A549 (cell line): ENCODE measurements around the gene PROX1. TPM values are rescaled to one million over a fixed set of nuclear protein-coding genes. Genes with fewer than 3 reads are reported as not detected.

Source experiments
- ATAC-seq, 2 experiments: fragments of 200-7000 bp in 1 of 2; fragments of >200 bp in 1 of 2; cut with Nextera tagmentation in 1 of 2; cut with Tn5 transposase in 1 of 2; 3 replicates each; pipeline versions ENCODE4 v1.8.0 to v1.9.1; 2018 to 2020; ENCODE audit warnings: mild to moderate bottlenecking in 1 of 2, moderate library complexity in 1 of 2
- CTCF ChIA-PET: fragments of 300-600 bp; sonication (Branson Sonifier 250); formaldehyde crosslinking; extraction: SDS; loops from one replicate; lab custom pipeline; 2021; ENCODE audit warnings: antibody characterized with exemption, inconsistent platforms; lab: Yijun Ruan, JAX
- POLR2A ChIA-PET: fragments of 350-600 bp; formaldehyde crosslinking; extraction: SDS; loops from one replicate; lab custom pipeline; 2021; ENCODE audit warnings: antibody characterized with exemption, inconsistent platforms; lab: Yijun Ruan, JAX
- DNase-seq, 2 experiments: peaks; one replicate each; pipeline versions ENCODE4 v3.0.0 to v3.0.0-alpha.2; 2011 to 2016; ENCODE audit warnings: low read depth in 1 of 2, low spot score in 1 of 2
- FAIRE-seq: peaks from 2 replicates; lab custom pipeline; 2011; peaks lifted over from hg19 to GRCh38; lab: Jason Lieb, UNC
- H3K27ac ChIP-seq, 2 experiments: fragments of >200 bp; sonication (Bioruptor Twin); formaldehyde crosslinking; 3 replicates each; pipeline ENCODE4 v1.5.1; 2016 to 2017
- H3K4me1 ChIP-seq: fragments of >200 bp; sonication (Bioruptor Twin); formaldehyde crosslinking; 3 replicates; pipeline ENCODE4 v1.6.1; 2016
- H3K4me2 ChIP-seq: fragments of >200 bp; sonication (Bioruptor Twin); formaldehyde crosslinking; 3 replicates; pipeline ENCODE4 v1.6.1; 2016
- H3K4me3 ChIP-seq: fragments of >200 bp; sonication (Bioruptor Twin); formaldehyde crosslinking; 3 replicates; pipeline ENCODE4 v1.5.1; 2016
- H3K9me3 ChIP-seq: fragments of >200 bp; sonication (Bioruptor Twin); formaldehyde crosslinking; 3 replicates; pipeline ENCODE4 v1.6.1; 2016
- CBX2 ChIP-seq: fragments of 200-600 bp; sonication (generic); IDR thresholded peaks from 2 replicates; pipeline ENCODE4 v1.6.1; 2016; ENCODE audit warnings: low read depth, mild to moderate bottlenecking, borderline replicate concordance
- CHD2 ChIP-seq: fragments of 150-350 bp; IDR thresholded peaks from 2 replicates; pipeline ENCODE4 v1.6.1; 2014; ENCODE audit warnings: low read length; ENCODE audit not compliant: partially characterized antibody
- FOSB ChIP-seq: fragments of 250-450 bp; sonication (Bioruptor Pico); IDR thresholded peaks from 2 replicates; pipeline ENCODE4 v1.5.0; 2020; ENCODE audit warnings: mild to moderate bottlenecking, moderate library complexity
- FOSL2 ChIP-seq, 2 experiments: fragments of 450-650 bp in 1 of 2; fragments of >200 bp in 1 of 2; sonication (Bioruptor Twin) in 1 of 2; formaldehyde crosslinking; IDR thresholded peaks; 2 replicates each; pipeline versions ENCODE4 v1.5.0 to v1.6.1; 2016 to 2020; ENCODE audit warnings: mild to moderate bottlenecking in 1 of 2, moderate library complexity in 1 of 2
- KDM1A ChIP-seq: fragments of 200-600 bp; sonication (generic); IDR thresholded peaks from 2 replicates; pipeline ENCODE4 v1.6.1; 2016; ENCODE audit warnings: low read depth, mild to moderate bottlenecking
- KDM5A ChIP-seq: fragments of 200-600 bp; sonication (generic); IDR thresholded peaks from 2 replicates; pipeline ENCODE4 v1.6.1; 2016; ENCODE audit warnings: antibody characterized with exemption, mild to moderate bottlenecking
- MAFK ChIP-seq: fragments of 450-650 bp; IDR thresholded peaks from 2 replicates; pipeline ENCODE4 v1.6.1; 2014; ENCODE audit not compliant: partially characterized antibody
- NFE2L2 ChIP-seq: fragments of 150-350 bp; conservative IDR thresholded peaks from 2 replicates; pipeline ENCODE4 v1.6.1; 2014; ENCODE audit warnings: low read length
- NR3C1 ChIP-seq: fragments of >200 bp; sonication (Bioruptor Twin); formaldehyde crosslinking; IDR thresholded peaks from 3 replicates; pipeline ENCODE4 v1.6.1; 2017
- RAD21 ChIP-seq, 2 experiments: fragments of >200 bp in 1 of 2; sonication (Bioruptor Twin) in 1 of 2; formaldehyde crosslinking in 1 of 2; IDR thresholded peaks in 1 of 2; conservative IDR thresholded peaks in 1 of 2; 2 replicates in 1 of 2; 3 replicates in 1 of 2; pipeline ENCODE4 v1.6.1; 2012 to 2018; ENCODE audit warnings: inconsistent platforms in 1 of 2
- RCOR1 ChIP-seq: fragments of 150-350 bp; IDR thresholded peaks from 2 replicates; pipeline ENCODE4 v1.6.1; 2014; ENCODE audit warnings: antibody characterized with exemption, low read length, low read depth
- RFX5 ChIP-seq: fragments of 450-650 bp; IDR thresholded peaks from 2 replicates; pipeline ENCODE4 v1.7.1; 2014; ENCODE audit warnings: antibody characterized with exemption, mild to moderate bottlenecking, moderate library complexity
- RNF2 ChIP-seq: fragments of 200-600 bp; sonication (generic); IDR thresholded peaks from 2 replicates; pipeline ENCODE4 v1.6.1; 2016; ENCODE audit warnings: low read depth, mild to moderate bottlenecking, antibody characterized with exemption, moderate library complexity, borderline replicate concordance
- SMC3 ChIP-seq: fragments of >200 bp; sonication (Bioruptor Twin); formaldehyde crosslinking; IDR thresholded peaks from 3 replicates; pipeline ENCODE4 v1.6.1; 2018; ENCODE audit warnings: inconsistent platforms
- WGBS: methylation state at CpG from one replicate; pipeline ENCODE4 v1.1.6; 2017; ENCODE audit errors: missing lambda C conversion rate; 5-methylcytosine and 5-hydroxymethylcytosine counted together
- polyA plus RNA-seq, 4 experiments: library from polyadenylated mRNA; depleted of rRNA in 3 of 4; stranded (reverse); fragments of >200 nt; fragmentation: RNase III in 1 of 4; extraction: RNeasy Plus Mini Kit Qiagen cat#74134 plus additional on column Dnase treatment in 1 of 4; gene quantifications; 2 replicates in 3 of 4; 3 replicates in 1 of 4; pipeline ENCODE4 v1.2.3, GENCODE V29; 2011 to 2017
- TF ChIP-seq, protein P1 (sequence below): fragments of 250-450 bp; sonication (Bioruptor Pico); IDR thresholded peaks from 2 replicates; pipeline ENCODE4 v1.5.0; 2021; ENCODE audit warnings: mild to moderate bottlenecking, moderate library complexity, borderline replicate concordance
- TF ChIP-seq, protein P2 (sequence below): IDR thresholded peaks from 2 replicates; pipeline ENCODE4 v1.6.1; 2012; ENCODE audit warnings: low read depth, borderline replicate concordance
- TF ChIP-seq, protein P3 (sequence below): IDR thresholded peaks from 2 replicates; pipeline ENCODE4 v1.6.1; 2012

The PROX1 gene
- polyA plus RNA-seq, 2 of the 4 experiments (the other 2 are of a cell fraction), result 0.01 to 0.06 TPM

DNA sequence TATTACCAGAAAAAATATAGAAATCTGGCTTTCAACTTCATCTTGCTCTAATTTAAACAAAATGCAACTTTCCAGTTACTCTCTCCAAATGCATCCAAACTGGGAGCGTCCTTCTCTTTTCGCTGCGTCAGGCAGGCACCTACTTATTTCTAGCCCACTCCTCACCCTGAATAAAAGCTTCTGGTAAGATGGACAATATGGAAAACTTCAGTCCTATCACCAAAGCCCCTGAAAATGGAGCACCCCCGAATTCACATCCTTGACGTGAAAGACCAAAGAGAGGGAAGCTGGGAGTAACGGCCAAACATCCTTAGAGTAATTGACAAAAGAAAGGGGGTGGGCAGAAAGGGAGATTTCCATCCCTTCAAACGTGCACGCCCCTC lies 5.5 kb upstream of the PROX1 start:
- Histone ChIP-seq H3K4me3 (peak overlapping the region; percentile 47), H3K4me1 (peaks cover 8% of the 10 kb centered on the region; the same call in 2 of the 3 replicates), H3K9me3 (no peaks in the 10 kb centered on the region; the same call in 2 of the 3 replicates), H3K27ac (no peak overlapping the region), H3K4me2 (peak overlapping the region; percentile 100)
- ATAC-seq (no peak), FAIRE-seq (no peak), DNase-seq (no peak)
- TF ChIP-seq CBX2 (no peak), MAFK (no peak), FOSB (CRISPR knock-in tag) (no peak), RNF2 (no peak), RCOR1 (no peak), FOSL2 (IDR thresholded peaks at IDR 0.05) (no peak), FOSL2 (CRISPR knock-in tag; IDR thresholded peaks at IDR 0.05) (no peak), SMC3 (no peak), NR3C1 (no peak), NFE2L2 (no peak), CHD2 (no peak), KDM5A (no peak), RFX5 (no peak), KDM1A (no peak)
- TF ChIP-seq, protein P1, sequence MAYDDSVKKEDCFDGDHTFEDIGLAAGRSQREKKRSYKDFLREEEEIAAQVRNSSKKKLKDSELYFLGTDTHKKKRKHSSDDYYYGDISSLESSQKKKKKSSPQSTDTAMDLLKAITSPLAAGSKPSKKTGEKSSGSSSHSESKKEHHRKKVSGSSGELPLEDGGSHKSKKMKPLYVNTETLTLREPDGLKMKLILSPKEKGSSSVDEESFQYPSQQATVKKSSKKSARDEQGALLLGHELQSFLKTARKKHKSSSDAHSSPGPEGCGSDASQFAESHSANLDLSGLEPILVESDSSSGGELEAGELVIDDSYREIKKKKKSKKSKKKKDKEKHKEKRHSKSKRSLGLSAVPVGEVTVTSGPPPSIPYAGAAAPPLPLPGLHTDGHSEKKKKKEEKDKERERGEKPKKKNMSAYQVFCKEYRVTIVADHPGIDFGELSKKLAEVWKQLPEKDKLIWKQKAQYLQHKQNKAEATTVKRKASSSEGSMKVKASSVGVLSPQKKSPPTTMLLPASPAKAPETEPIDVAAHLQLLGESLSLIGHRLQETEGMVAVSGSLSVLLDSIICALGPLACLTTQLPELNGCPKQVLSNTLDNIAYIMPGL (CRISPR knock-in tag), result no peak
- 62% methylated on average over 8 of the region's 8 CpGs for WGBS
- ChIA-PET POLR2A (no interaction called here), CTCF (interaction anchor here (0.9 to 1.0 kb wide), 2 partner anchors 50 to 705 kb away, joined by 3 read pairs; no protein-coding TSS in a partner anchor)

DNA sequence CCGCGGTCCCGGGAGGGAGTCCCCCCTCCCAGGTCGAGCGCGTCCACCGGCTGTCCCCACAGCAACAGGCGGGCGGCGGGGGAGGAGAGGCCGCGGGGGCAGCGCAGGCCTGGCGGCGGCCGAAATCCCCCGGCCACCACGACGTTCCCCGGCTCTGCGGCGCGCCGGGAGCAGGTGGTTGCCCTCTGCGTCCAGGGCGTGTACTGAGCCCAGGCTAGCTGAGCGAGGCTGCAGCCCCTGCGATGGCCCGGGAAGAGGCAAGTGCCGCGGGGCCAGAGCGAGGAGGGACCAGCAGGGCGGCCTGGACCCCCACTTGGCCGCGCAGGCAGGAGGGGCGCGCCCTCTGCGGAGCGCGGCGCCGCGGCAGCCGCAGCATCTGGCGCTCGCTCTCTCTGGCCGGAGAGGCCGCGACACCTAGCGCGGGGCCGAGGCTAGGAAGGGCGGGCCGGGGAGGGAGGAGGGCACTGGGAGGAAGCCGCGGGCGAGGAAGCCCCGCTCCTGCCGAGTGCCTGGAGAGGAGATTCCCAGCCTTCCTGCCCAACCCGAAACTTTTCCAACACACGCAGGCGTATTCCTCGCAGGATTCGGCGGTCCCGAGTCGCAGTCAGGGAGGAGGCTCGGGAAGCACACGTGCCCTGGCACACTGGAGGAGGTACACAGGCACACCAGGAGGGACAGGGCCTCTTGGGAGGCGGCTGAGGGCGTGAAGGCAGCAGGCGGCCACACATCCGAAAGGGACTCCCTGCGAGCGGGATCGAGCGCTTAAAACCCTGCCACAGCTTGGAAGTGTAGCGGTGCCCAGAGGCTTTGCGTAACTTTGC lies 4.9 kb upstream of the PROX1 start:
- Histone ChIP-seq H3K27ac (peak overlapping the region in 1 of 2 experiments; percentile 60; a peak in 2 of 6 replicates), H3K4me1 (peaks cover 8% of the 10 kb centered on the region; the same call in 2 of the 3 replicates), H3K9me3 (no peaks in the 10 kb centered on the region; the same call in 2 of the 3 replicates), H3K4me2 (peak overlapping the region; percentile 100), H3K4me3 (peak overlapping the region; percentile 47)
- no peak for DNase-seq
- ChIA-PET POLR2A (no interaction called here), CTCF (interaction anchor here (0.5 to 1.0 kb wide), 3 partner anchors 51 to 706 kb away, joined by 3 to 4 read pairs (median 3); no protein-coding TSS in a partner anchor)
- TF ChIP-seq, protein P2, sequence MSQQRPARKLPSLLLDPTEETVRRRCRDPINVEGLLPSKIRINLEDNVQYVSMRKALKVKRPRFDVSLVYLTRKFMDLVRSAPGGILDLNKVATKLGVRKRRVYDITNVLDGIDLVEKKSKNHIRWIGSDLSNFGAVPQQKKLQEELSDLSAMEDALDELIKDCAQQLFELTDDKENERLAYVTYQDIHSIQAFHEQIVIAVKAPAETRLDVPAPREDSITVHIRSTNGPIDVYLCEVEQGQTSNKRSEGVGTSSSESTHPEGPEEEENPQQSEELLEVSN, result peak; percentile 23; the same call in 1 of the 2 replicates
- TF ChIP-seq, protein P3, sequence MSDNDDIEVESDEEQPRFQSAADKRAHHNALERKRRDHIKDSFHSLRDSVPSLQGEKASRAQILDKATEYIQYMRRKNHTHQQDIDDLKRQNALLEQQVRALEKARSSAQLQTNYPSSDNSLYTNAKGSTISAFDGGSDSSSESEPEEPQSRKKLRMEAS, result peak; percentile 16; the same call in 1 of the 2 replicates
- TF ChIP-seq RAD21 (conservative IDR thresholded peaks at IDR 0.05 in 1 of 2, IDR thresholded peaks at IDR 0.05 in 1 of 2), result no peak
- 20% methylated on average over 31 of the region's 79 CpGs for WGBS
- ATAC-seq, result peak; percentile 68 to 75
- no peak for FAIRE-seq
